HT-29 (cell line): ENCODE data around the gene KHDC1L. TPM values are rescaled to one million over a fixed set of nuclear protein-coding genes. Genes with fewer than 3 reads are reported as not detected.
"Not testable (repeated sequence)": the region's sequence is repeated elsewhere in the genome, so short reads cannot be mapped to it uniquely, and the experiment has no call there.

Source experiments
- DNase-seq: peaks from one replicate; pipeline ENCODE4 v3.0.0-alpha.2; 2015; ENCODE audit warnings: low spot score
- total RNA-seq: library from RNA; depleted of rRNA; stranded (reverse); fragments of >200 nt; shearing (Covaris generic); gene quantifications from 2 replicates; pipeline ENCODE4 v1.2.3, GENCODE V29; 2014; rRNA removed

Gene KHDC1L
- total RNA-seq, 1 experiment from 2014 or later = not detected

- DNase-seq = no peak
These were observed 18.0 kb downstream of the KHDC1L start for GRCh38 chr6:73207221-73207837.

GRCh38 chr6:73204252-73204651 lies 21.0 kb downstream of the KHDC1L start:
- DNase-seq = no peak

- DNase-seq = no peak
These were observed 22.2 kb downstream of the KHDC1L start for GRCh38 chr6:73203098-73203497.

GRCh38 chr6:73200735-73201134 lies 24.6 kb downstream of the KHDC1L start:
- no peak for DNase-seq

- no peak for DNase-seq
These were observed 25.0 kb downstream of the KHDC1L start for GRCh38 chr6:73200247-73200646.

GRCh38 chr6:73194744-73195143 lies 30.6 kb downstream of the KHDC1L start:
- no peak for DNase-seq

- not testable (repeated sequence) for DNase-seq
These were observed 32.0 kb downstream of the KHDC1L start for GRCh38 chr6:73193302-73193701.

GRCh38 chr6:73182021-73182607 lies 43.2 kb downstream of the KHDC1L start:
- no peak for DNase-seq

- peak; percentile 51 for DNase-seq
These were observed 44.3 kb downstream of the KHDC1L start for GRCh38 chr6:73180763-73181619.

GRCh38 chr6:73180076-73180738 lies 45.1 kb downstream of the KHDC1L start:
- DNase-seq = no peak

GRCh38 chr6:73177221-73177944 lies 47.9 kb downstream of the KHDC1L start:
- no peak for DNase-seq

GRCh38 chr6:73176057-73176456 lies 49.2 kb downstream of the KHDC1L start:
- DNase-seq = no peak

- DNase-seq = no peak
These were observed 50.6 kb downstream of the KHDC1L start for GRCh38 chr6:73174646-73175045.

Other genes starting within 250 kb of the KHDC1L start
- not detected in 2 replicates for gene KHDC1, start 37.7 kb upstream of the KHDC1L start, total RNA-seq
- gene DPPA5, start 128.8 kb upstream of the KHDC1L start, total RNA-seq = not detected in 2 replicates
- not detected in 2 replicates for gene KHDC3L, start 137.2 kb upstream of the KHDC1L start, total RNA-seq
- not detected in 2 replicates for gene OOEP, start 144.4 kb upstream of the KHDC1L start, total RNA-seq
- not detected in 2 replicates for gene DDX43, start 169.3 kb upstream of the KHDC1L start, total RNA-seq
- 20.0 and 21.4 TPM in 2 replicates for gene CGAS, start 226.8 kb upstream of the KHDC1L start, total RNA-seq
- gene MTO1, start 236.2 kb upstream of the KHDC1L start, total RNA-seq = 17.0 and 18.7 TPM in 2 replicates